A673 (cell line): ENCODE data around the gene ZNF683. TPM values are rescaled to one million over a fixed set of nuclear protein-coding genes. Genes with fewer than 3 reads are reported as not detected.
A peak's percentile ranks its signal among the peaks of the same experiment; 100 is the strongest.

Experiments used
- BruUV-seq: library from RNA; stranded (reverse); fragments of 400-500 nt; replicated peaks from 2 replicates; lab custom pipeline; 2021; lab: Mats Ljungman, UMichigan
- CTCF ChIA-PET: fragments of 300-600 bp; sonication (Branson Sonifier 250); formaldehyde crosslinking; loops from one replicate; lab custom pipeline; 2022; ENCODE audit warnings: antibody characterized with exemption; lab: Charles Lee
- POLR2A ChIA-PET: fragments of 300-600 bp; sonication (Branson Sonifier 250); formaldehyde crosslinking; loops from one replicate; lab custom pipeline; 2022; ENCODE audit warnings: antibody characterized with exemption; ENCODE audit not compliant: low non-redundant PET; lab: Charles Lee
- DNase-seq: peaks from one replicate; pipeline ENCODE4 v3.0.0-alpha.2; 2015; ENCODE audit warnings: low spot score
- H3K27ac ChIP-seq: fragments of 200-600 bp; sonication (generic); 2 replicates; pipeline ENCODE4 v1.5.1; 2016; ENCODE audit warnings: mixed run types, low read depth, mild to moderate bottlenecking, mixed read lengths, antibody characterized with exemption, low read length; ENCODE audit not compliant: poor library complexity, severe bottlenecking
- H3K27me3 ChIP-seq: fragments of 200-600 bp; sonication (generic); replicated peaks from 2 replicates; pipeline ENCODE4 v1.6.1; 2017; ENCODE audit warnings: mixed run types, low read depth, mild to moderate bottlenecking, mixed read lengths, antibody characterized with exemption, low read length; ENCODE audit not compliant: insufficient read depth, poor library complexity
- H3K36me3 ChIP-seq: fragments of 200-600 bp; sonication (generic); 2 replicates; pipeline ENCODE4 v1.6.1; 2016; ENCODE audit warnings: mixed run types, mild to moderate bottlenecking, mixed read lengths, antibody characterized with exemption, low read length; ENCODE audit not compliant: insufficient read depth, poor library complexity, severe bottlenecking
- H3K4me1 ChIP-seq: fragments of 200-600 bp; sonication (generic); 2 replicates; pipeline ENCODE4 v1.6.1; 2017; ENCODE audit warnings: mixed run types, mild to moderate bottlenecking, mixed read lengths, antibody characterized with exemption, low read length; ENCODE audit not compliant: insufficient read depth, poor library complexity, severe bottlenecking
- H3K4me3 ChIP-seq: fragments of 200-600 bp; sonication (generic); 2 replicates; pipeline ENCODE4 v1.5.1; 2016; ENCODE audit warnings: low read depth, mixed run types, mild to moderate bottlenecking, mixed read lengths, low read length; ENCODE audit not compliant: poor library complexity, severe bottlenecking
- H3K9me3 ChIP-seq: fragments of 200-600 bp; sonication (generic); 2 replicates; pipeline ENCODE4 v1.6.1; 2016; ENCODE audit warnings: mixed run types, low read depth, mild to moderate bottlenecking, mixed read lengths, antibody characterized with exemption, low read length; ENCODE audit not compliant: poor library complexity, severe bottlenecking
- EZH2 ChIP-seq: fragments of 200-600 bp; sonication (generic); IDR thresholded peaks from 2 replicates; pipeline ENCODE4 v1.6.1; 2017; ENCODE audit warnings: borderline replicate concordance, low read depth, mild to moderate bottlenecking, mixed read lengths, antibody characterized with exemption, low read length; ENCODE audit not compliant: poor library complexity, severe bottlenecking
- intact Hi-C: fragments of 100-400 bp; cut with micrococcal nuclease; formaldehyde crosslinking; loops from one replicate; pipeline ENCODE4 v1.10.0; 2022; ENCODE audit not compliant: unreplicated experiment
- total RNA-seq: library from RNA; stranded (reverse); gene quantifications from 2 replicates; pipeline ENCODE4 v1.2.3, GENCODE V29; 2021
- TF ChIP-seq, protein P1 (sequence below): fragments of 300-800, 200-600 bp; sonication (generic); conservative IDR thresholded peaks from 2 replicates; pipeline ENCODE4 v1.5.1; 2017; ENCODE audit warnings: low read depth, mild to moderate bottlenecking, antibody characterized with exemption, low read length, moderate library complexity, mixed read lengths

The ZNF683 gene
- total RNA-seq, 1 experiment from 2014 or later: not detected

- Histone ChIP-seq H3K27me3 (peaks cover 71% of the 10 kb centered on the region), H3K4me3 (no peak overlapping the region), H3K27ac (no peak overlapping the region), H3K4me1 (no peaks in the 10 kb centered on the region), H3K36me3 (no peaks in the 10 kb centered on the region), H3K9me3 (no peaks in the 10 kb centered on the region)
- ChIA-PET POLR2A (no interaction called here), CTCF (no interaction called here)
- peak; percentile 43 for TF ChIP-seq EZH2
- TF ChIP-seq, protein P1, sequence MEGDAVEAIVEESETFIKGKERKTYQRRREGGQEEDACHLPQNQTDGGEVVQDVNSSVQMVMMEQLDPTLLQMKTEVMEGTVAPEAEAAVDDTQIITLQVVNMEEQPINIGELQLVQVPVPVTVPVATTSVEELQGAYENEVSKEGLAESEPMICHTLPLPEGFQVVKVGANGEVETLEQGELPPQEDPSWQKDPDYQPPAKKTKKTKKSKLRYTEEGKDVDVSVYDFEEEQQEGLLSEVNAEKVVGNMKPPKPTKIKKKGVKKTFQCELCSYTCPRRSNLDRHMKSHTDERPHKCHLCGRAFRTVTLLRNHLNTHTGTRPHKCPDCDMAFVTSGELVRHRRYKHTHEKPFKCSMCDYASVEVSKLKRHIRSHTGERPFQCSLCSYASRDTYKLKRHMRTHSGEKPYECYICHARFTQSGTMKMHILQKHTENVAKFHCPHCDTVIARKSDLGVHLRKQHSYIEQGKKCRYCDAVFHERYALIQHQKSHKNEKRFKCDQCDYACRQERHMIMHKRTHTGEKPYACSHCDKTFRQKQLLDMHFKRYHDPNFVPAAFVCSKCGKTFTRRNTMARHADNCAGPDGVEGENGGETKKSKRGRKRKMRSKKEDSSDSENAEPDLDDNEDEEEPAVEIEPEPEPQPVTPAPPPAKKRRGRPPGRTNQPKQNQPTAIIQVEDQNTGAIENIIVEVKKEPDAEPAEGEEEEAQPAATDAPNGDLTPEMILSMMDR: no peak
- intact Hi-C loops: no loop called here
- BruUV-seq: no TSS peak
- peak; percentile 76 for DNase-seq
Measured at GRCh38 chr1:26408604-26409003, 36.1 kb upstream of the ZNF683 start.

GRCh38 chr1:26405281-26405915 is 32.8 kb upstream of the ZNF683 start:
- intact Hi-C loops: no loop called here
- no TSS peak for BruUV-seq
- H3K36me3 ChIP-seq: no peaks in the 10 kb centered on the region
- DNase-seq: no peak
- TF ChIP-seq EZH2: no peak
- CTCF ChIA-PET: no interaction called here
- H3K9me3 ChIP-seq: no peaks in the 10 kb centered on the region
- POLR2A ChIA-PET: no interaction called here
- no peak overlapping the region for H3K4me3 ChIP-seq
- no peak overlapping the region for H3K27ac ChIP-seq
- H3K4me1 ChIP-seq: no peaks in the 10 kb centered on the region
- peaks cover 54% of the 10 kb centered on the region for H3K27me3 ChIP-seq

- no peaks in the 10 kb centered on the region for H3K4me1 ChIP-seq
- ChIA-PET POLR2A (no interaction called here), CTCF (no interaction called here)
- no peak overlapping the region for H3K4me3 ChIP-seq
- peaks cover 46% of the 10 kb centered on the region for H3K27me3 ChIP-seq
- no TSS peak for BruUV-seq
- H3K9me3 ChIP-seq: no peaks in the 10 kb centered on the region
- intact Hi-C loops: no loop called here
- no peak for DNase-seq
- H3K36me3 ChIP-seq: no peaks in the 10 kb centered on the region
- no peak for TF ChIP-seq EZH2
- TF ChIP-seq, protein P1: no peak
- no peak overlapping the region for H3K27ac ChIP-seq
Measured at GRCh38 chr1:26404641-26405040, 32.1 kb upstream of the ZNF683 start.

DNA sequence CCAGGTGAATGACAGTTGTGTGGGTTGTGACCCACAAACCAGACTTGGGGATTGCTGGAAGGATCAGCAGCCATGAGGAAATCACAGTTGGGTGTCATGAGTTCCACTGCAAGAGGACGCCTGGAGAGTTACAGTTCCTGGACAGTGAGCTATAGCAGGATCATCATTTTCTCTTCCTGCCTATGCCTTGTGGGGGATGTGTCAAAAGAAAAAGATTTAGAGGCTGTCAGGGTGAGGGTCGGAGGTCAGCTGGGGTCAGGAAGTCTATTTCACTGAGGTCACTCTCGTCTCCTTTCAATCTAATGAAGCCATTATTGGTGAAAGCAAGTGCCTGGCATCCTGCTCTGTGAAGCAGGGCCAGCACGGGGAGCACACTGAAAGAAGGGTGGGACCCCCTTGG is 31.1 kb upstream of the ZNF683 start:
- H3K36me3 ChIP-seq: no peaks in the 10 kb centered on the region
- no peak overlapping the region for H3K27ac ChIP-seq
- CTCF ChIA-PET: no interaction called here
- peaks cover 36% of the 10 kb centered on the region for H3K27me3 ChIP-seq
- no TSS peak for BruUV-seq
- intact Hi-C loops: no loop called here
- H3K4me1 ChIP-seq: no peaks in the 10 kb centered on the region
- TF ChIP-seq, protein P1: no peak
- no peak for TF ChIP-seq EZH2
- no peak for DNase-seq
- no peak overlapping the region for H3K4me3 ChIP-seq
- H3K9me3 ChIP-seq: no peaks in the 10 kb centered on the region
- POLR2A ChIA-PET: no interaction called here
